ENCODE measurements around the gene RNF144B. TPM values are rescaled to one million over a fixed set of nuclear protein-coding genes. Genes with fewer than 3 reads are reported as not detected.

The RNF144B gene
- total RNA-seq, 1 donor from 2014 or later = 0.86 TPM

GRCh38 chr6:18468503-18468843, 81.3 kb downstream of the RNF144B start:
- Mint-ChIP-seq H3K36me3 (ENCODE audit: low read depth) (no peaks in the 10 kb centered on the region), H3K27ac (no peak overlapping the region), H3K27me3 (ENCODE audit: insufficient read depth) (peaks cover 2% of the 10 kb centered on the region), H3K9me3 (no peaks in the 10 kb centered on the region), H3K4me1 (ENCODE audit: low read depth) (no peaks in the 10 kb centered on the region), H3K4me3 (no peak overlapping the region)
- intact Hi-C loops (cut with micrococcal nuclease) = no loop called here
- DNase-seq (ENCODE audit: low spot score) = no peak

- no peaks in the 10 kb centered on the region for H3K4me1 Mint-ChIP-seq (ENCODE audit: low read depth)
- H3K27me3 Mint-ChIP-seq (ENCODE audit: insufficient read depth) = peaks cover 2% of the 10 kb centered on the region
- H3K36me3 Mint-ChIP-seq (ENCODE audit: low read depth) = no peaks in the 10 kb centered on the region
- no peak overlapping the region for H3K4me3 Mint-ChIP-seq
- H3K9me3 Mint-ChIP-seq = no peaks in the 10 kb centered on the region
- intact Hi-C loops (cut with micrococcal nuclease) = no loop called here
- no peak overlapping the region for H3K27ac Mint-ChIP-seq
- no peak for DNase-seq (ENCODE audit: low spot score)
Measured at GRCh38 chr6:18469536-18469935, 82.4 kb downstream of the RNF144B start.

- H3K9me3 Mint-ChIP-seq = no peaks in the 10 kb centered on the region
- no peak overlapping the region for H3K4me3 Mint-ChIP-seq
- H3K36me3 Mint-ChIP-seq (ENCODE audit: low read depth) = no peaks in the 10 kb centered on the region
Measured at GRCh38 chr6:18471232-18471964, 84.2 kb downstream of the RNF144B start.

GRCh38 chr6:18472941-18473340, 85.8 kb downstream of the RNF144B start:
- DNase-seq (ENCODE audit: low spot score) = no peak
- H3K4me3 Mint-ChIP-seq = no peak overlapping the region
- no peaks in the 10 kb centered on the region for H3K36me3 Mint-ChIP-seq (ENCODE audit: low read depth)
- no peaks in the 10 kb centered on the region for H3K9me3 Mint-ChIP-seq
- H3K27ac Mint-ChIP-seq = no peak overlapping the region
- H3K27me3 Mint-ChIP-seq (ENCODE audit: insufficient read depth) = peaks cover 8% of the 10 kb centered on the region
- no peaks in the 10 kb centered on the region for H3K4me1 Mint-ChIP-seq (ENCODE audit: low read depth)
- intact Hi-C loops (cut with micrococcal nuclease) = no loop called here

More at GRCh38 chr6:18471232-18471964, 84.2 kb downstream of the RNF144B start:
- no peak for DNase-seq (ENCODE audit: low spot score)
- intact Hi-C loops (cut with micrococcal nuclease) = no loop called here
- H3K4me1 Mint-ChIP-seq (ENCODE audit: low read depth) = no peaks in the 10 kb centered on the region
- peaks cover 2% of the 10 kb centered on the region for H3K27me3 Mint-ChIP-seq (ENCODE audit: insufficient read depth)
- no peak overlapping the region for H3K27ac Mint-ChIP-seq

GRCh38 chr6:18473755-18474154, 86.6 kb downstream of the RNF144B start:
- no peak overlapping the region for H3K27ac Mint-ChIP-seq
- H3K9me3 Mint-ChIP-seq = no peaks in the 10 kb centered on the region
- intact Hi-C loops (cut with micrococcal nuclease) = no loop called here
- no peak overlapping the region for H3K4me3 Mint-ChIP-seq
- no peak for DNase-seq (ENCODE audit: low spot score)
- H3K36me3 Mint-ChIP-seq (ENCODE audit: low read depth) = no peaks in the 10 kb centered on the region
- no peaks in the 10 kb centered on the region for H3K4me1 Mint-ChIP-seq (ENCODE audit: low read depth)
- H3K27me3 Mint-ChIP-seq (ENCODE audit: insufficient read depth) = peaks cover 8% of the 10 kb centered on the region

- H3K4me1 Mint-ChIP-seq (ENCODE audit: low read depth) = no peaks in the 10 kb centered on the region
- no peaks in the 10 kb centered on the region for H3K36me3 Mint-ChIP-seq (ENCODE audit: low read depth)
- H3K4me3 Mint-ChIP-seq = no peak overlapping the region
- DNase-seq (ENCODE audit: low spot score) = no peak
- H3K27me3 Mint-ChIP-seq (ENCODE audit: insufficient read depth) = peaks cover 9% of the 10 kb centered on the region
- H3K27ac Mint-ChIP-seq = no peak overlapping the region
- intact Hi-C loops (cut with micrococcal nuclease) = no loop called here
- no peaks in the 10 kb centered on the region for H3K9me3 Mint-ChIP-seq
Measured at GRCh38 chr6:18477301-18477941, 90.3 kb downstream of the RNF144B start.

GRCh38 chr6:18478610-18479009, 91.5 kb downstream of the RNF144B start:
- no peaks in the 10 kb centered on the region for H3K4me1 Mint-ChIP-seq (ENCODE audit: low read depth)
- peaks cover 10% of the 10 kb centered on the region for H3K27me3 Mint-ChIP-seq (ENCODE audit: insufficient read depth)
- H3K27ac Mint-ChIP-seq = no peak overlapping the region
- no peak for DNase-seq (ENCODE audit: low spot score)
- no peak overlapping the region for H3K4me3 Mint-ChIP-seq
- intact Hi-C loops (cut with micrococcal nuclease) = no loop called here
- H3K36me3 Mint-ChIP-seq (ENCODE audit: low read depth) = no peaks in the 10 kb centered on the region
- H3K9me3 Mint-ChIP-seq = no peaks in the 10 kb centered on the region

GRCh38 chr6:18481870-18482269, 94.7 kb downstream of the RNF144B start:
- Mint-ChIP-seq H3K4me3 (no peak overlapping the region), H3K4me1 (ENCODE audit: low read depth) (peaks cover 12% of the 10 kb centered on the region), H3K36me3 (ENCODE audit: low read depth) (no peaks in the 10 kb centered on the region), H3K27me3 (ENCODE audit: insufficient read depth) (peaks cover 20% of the 10 kb centered on the region), H3K27ac (no peak overlapping the region), H3K9me3 (no peaks in the 10 kb centered on the region)
- intact Hi-C loops (cut with micrococcal nuclease) = no loop called here
- DNase-seq (ENCODE audit: low spot score) = no peak

- no peak overlapping the region for H3K4me3 Mint-ChIP-seq
- no peaks in the 10 kb centered on the region for H3K9me3 Mint-ChIP-seq
- peaks cover 16% of the 10 kb centered on the region for H3K27me3 Mint-ChIP-seq (ENCODE audit: insufficient read depth)
- H3K4me1 Mint-ChIP-seq (ENCODE audit: low read depth) = peaks cover 12% of the 10 kb centered on the region
- intact Hi-C loops (cut with micrococcal nuclease) = loop anchor here (1.0 to 5.0 kb wide), 2 partner anchors 99 to 223 kb away; partner anchors contain the start of gene RNF144B
- no peaks in the 10 kb centered on the region for H3K36me3 Mint-ChIP-seq (ENCODE audit: low read depth)
- no peak overlapping the region for H3K27ac Mint-ChIP-seq
- no peak for DNase-seq (ENCODE audit: low spot score)
Measured at GRCh38 chr6:18485660-18486435, 98.7 kb downstream of the RNF144B start.

- Mint-ChIP-seq H3K4me1 (ENCODE audit: low read depth) (peaks cover 12% of the 10 kb centered on the region), H3K4me3 (no peak overlapping the region), H3K9me3 (no peaks in the 10 kb centered on the region), H3K36me3 (ENCODE audit: low read depth) (no peaks in the 10 kb centered on the region), H3K27ac (no peak overlapping the region), H3K27me3 (ENCODE audit: insufficient read depth) (peaks cover 13% of the 10 kb centered on the region)
- DNase-seq (ENCODE audit: low spot score) = no peak
- intact Hi-C loops (cut with micrococcal nuclease) = loop anchor here (5.0 kb wide), 1 partner anchor 101 kb away; the partner anchor contains the start of gene RNF144B
Measured at GRCh38 chr6:18488004-18488403, 100.9 kb downstream of the RNF144B start.

- peaks cover 13% of the 10 kb centered on the region for H3K27me3 Mint-ChIP-seq (ENCODE audit: insufficient read depth)
- DNase-seq (ENCODE audit: low spot score) = no peak
- H3K9me3 Mint-ChIP-seq = no peaks in the 10 kb centered on the region
- H3K4me3 Mint-ChIP-seq = no peak overlapping the region
- H3K36me3 Mint-ChIP-seq (ENCODE audit: low read depth) = no peaks in the 10 kb centered on the region
- H3K27ac Mint-ChIP-seq = no peak overlapping the region
- intact Hi-C loops (cut with micrococcal nuclease) = loop anchor here (5.0 kb wide), 1 partner anchor 101 kb away; the partner anchor contains the start of gene RNF144B
- H3K4me1 Mint-ChIP-seq (ENCODE audit: low read depth) = peaks cover 12% of the 10 kb centered on the region
Measured at GRCh38 chr6:18488526-18489270, 101.5 kb downstream of the RNF144B start.

- Mint-ChIP-seq H3K27me3 (ENCODE audit: insufficient read depth) (peaks cover 13% of the 10 kb centered on the region), H3K4me1 (ENCODE audit: low read depth) (peaks cover 12% of the 10 kb centered on the region), H3K27ac (no peak overlapping the region), H3K36me3 (ENCODE audit: low read depth) (no peaks in the 10 kb centered on the region), H3K9me3 (no peaks in the 10 kb centered on the region), H3K4me3 (no peak overlapping the region)
- intact Hi-C loops (cut with micrococcal nuclease) = loop anchor here (5.0 kb wide), 1 partner anchor 102 kb away; the partner anchor contains the start of gene RNF144B
- DNase-seq (ENCODE audit: low spot score) = no peak
Measured at GRCh38 chr6:18489335-18489734, 102.2 kb downstream of the RNF144B start.
